Mucosa of descending colon (tissue), 3 donors: ENCODE results near the gene NUDCD3. TPM values are rescaled to one million over a fixed set of nuclear protein-coding genes. Genes with fewer than 3 reads are reported as not detected.
A peak's percentile ranks its signal among the peaks of the same experiment; 100 is the strongest.

Experiments used
- ATAC-seq: fragments of 200-7000 bp; cut with Tn5 transposase; one replicate; pipeline ENCODE4 v1.9.1; 2020; ENCODE audit warnings: mild to moderate bottlenecking, moderate library complexity
- DNase-seq, 3 donors: peaks; one replicate each; pipeline ENCODE4 v3.0.0-alpha.2; 2020
- H3K36me3 ChIP-seq: fragments of 200-600 bp; one replicate; pipeline ENCODE4 v1.8.0; 2021; ENCODE audit warnings: low read depth, mild to moderate bottlenecking
- H3K4me1 ChIP-seq: fragments of 200-600 bp; one replicate; pipeline ENCODE4 v1.8.0; 2021; ENCODE audit warnings: low read depth, mild to moderate bottlenecking
- H3K4me3 ChIP-seq: fragments of 200-600 bp; one replicate; pipeline ENCODE4 v1.8.0; 2021; ENCODE audit warnings: mild to moderate bottlenecking
- H3K9me3 ChIP-seq: fragments of 200-600 bp; one replicate; pipeline ENCODE4 v1.8.0; 2021; ENCODE audit warnings: mild to moderate bottlenecking
- CTCF ChIP-seq: fragments of 200-600 bp; IDR thresholded peaks from one replicate; pipeline ENCODE4 v1.8.0; 2022; ENCODE audit warnings: antibody characterized with exemption, mild to moderate bottlenecking
- intact Hi-C, 2 donors: fragments of 100-400 bp; cut with DNase I in 1 of 2; cut with micrococcal nuclease in 1 of 2; formaldehyde crosslinking; loops; one replicate each; pipeline versions ENCODE4 v1.11.0 to v1.11.1; 2022; cut with DNase I, micrococcal nuclease
- total RNA-seq, 3 donors: library from RNA; stranded (reverse); fragmentation: NEBNext Ultra II Directional in 2 of 3; extraction: Animal tissue kit (Norgen Biotek cat#: 25700) in 2 of 3; gene quantifications; one replicate each; pipeline versions ENCODE4 v1.2.1 to v1.2.4, GENCODE V29; 2021 to 2023
- donor health status: DM: no; HTN: no; CAD: no; lungs with moderate emphysema.
- donor health status: DM: no; HTN: no; CAD: no.
- donor health status: DM: no; HTN: yes; CAD: no.

NUDCD3 gene
- total RNA-seq, 3 donors from 2014 or later = 66.3 to 108 (median 76.0) TPM

DNA sequence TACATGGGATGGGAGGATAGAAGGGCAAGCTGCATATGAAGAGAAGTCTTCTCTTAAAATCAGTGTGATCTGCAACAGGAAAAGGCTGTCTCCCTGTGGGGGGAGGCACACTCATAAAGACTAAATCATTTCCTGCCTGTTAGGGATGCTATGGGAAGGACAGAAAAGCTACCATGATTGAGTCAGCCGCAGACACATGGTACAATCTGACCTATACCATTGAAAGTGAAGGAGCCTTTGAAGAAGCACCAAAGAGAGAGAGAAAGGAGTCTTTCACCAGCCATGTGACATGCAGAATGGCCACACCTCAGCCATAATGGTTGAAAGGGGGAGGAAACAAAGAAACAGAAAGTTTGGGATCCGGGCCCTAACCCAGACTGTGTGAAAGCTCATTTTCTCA is 29.1 kb downstream of the NUDCD3 start:
- no peak for DNase-seq
- TF ChIP-seq CTCF = no peak

DNA sequence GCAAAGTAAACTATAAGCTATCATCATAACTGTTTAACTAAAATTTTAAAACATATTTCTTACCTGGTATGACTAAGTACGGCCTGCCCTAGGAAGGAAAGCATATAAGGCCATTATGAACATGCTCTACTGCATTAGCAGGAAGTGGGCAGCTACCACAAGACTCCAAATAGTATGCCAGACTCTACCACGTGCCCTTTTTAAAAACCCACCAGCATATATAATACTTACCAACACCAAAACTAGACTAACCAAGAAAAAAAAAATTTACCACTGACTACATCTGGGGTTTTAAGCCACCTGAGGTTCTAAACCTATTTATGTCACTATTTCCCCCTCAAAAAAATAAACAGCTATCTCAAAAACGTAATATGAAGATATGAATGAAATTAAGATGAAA is 30.1 kb downstream of the NUDCD3 start:
- H3K9me3 ChIP-seq = no peaks in the 10 kb centered on the region
- TF ChIP-seq CTCF = no peak
- H3K36me3 ChIP-seq = no peaks in the 10 kb centered on the region
- ATAC-seq = peak; percentile 85
- DNase-seq = peak in 1 of 3 donors; percentile 45
- H3K4me1 ChIP-seq = peaks cover 4% of the 10 kb centered on the region
- intact Hi-C loops = no loop called here
- no peak overlapping the region for H3K4me3 ChIP-seq

More for the DNA sequence above, 29.1 kb downstream of the NUDCD3 start:
- H3K36me3 ChIP-seq = no peaks in the 10 kb centered on the region
- ATAC-seq = no peak
- intact Hi-C loops = no loop called here
- H3K4me1 ChIP-seq = peaks cover 4% of the 10 kb centered on the region
- H3K9me3 ChIP-seq = no peaks in the 10 kb centered on the region
- no peak overlapping the region for H3K4me3 ChIP-seq

- TF ChIP-seq CTCF = no peak
- ATAC-seq (no peak), DNase-seq (no peak)
- no peak overlapping the region for H3K4me3 ChIP-seq
- intact Hi-C loops = no loop called here
- no peaks in the 10 kb centered on the region for H3K36me3 ChIP-seq
- no peaks in the 10 kb centered on the region for H3K9me3 ChIP-seq
- H3K4me1 ChIP-seq = no peaks in the 10 kb centered on the region
Measured at GRCh38 chr7:44455155-44455554, 35.3 kb downstream of the NUDCD3 start.

DNA sequence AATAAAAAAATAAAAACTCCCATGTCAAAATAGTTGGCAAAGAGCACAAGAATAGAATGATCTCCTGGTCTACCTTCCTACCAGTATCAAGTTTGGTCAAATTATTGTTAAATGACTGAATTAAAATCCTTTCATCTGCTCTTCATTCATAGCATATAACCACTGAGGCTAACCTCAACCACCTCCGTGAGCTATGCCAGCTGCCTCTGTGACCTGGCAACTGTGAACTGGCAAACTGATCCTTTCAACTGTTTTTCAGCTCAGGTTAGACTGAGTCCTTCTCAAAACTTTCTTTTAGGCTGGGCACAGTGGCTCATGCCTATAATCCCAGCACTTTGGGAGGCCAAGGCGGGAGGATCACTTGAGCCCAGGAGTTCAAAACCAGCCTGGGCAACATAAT is 36.1 kb downstream of the NUDCD3 start:
- no peak for ATAC-seq
- H3K4me1 ChIP-seq = no peaks in the 10 kb centered on the region
- DNase-seq = no peak
- no peak overlapping the region for H3K4me3 ChIP-seq
- no peak for TF ChIP-seq CTCF
- no peaks in the 10 kb centered on the region for H3K9me3 ChIP-seq
- no peaks in the 10 kb centered on the region for H3K36me3 ChIP-seq
- intact Hi-C loops = no loop called here

DNA sequence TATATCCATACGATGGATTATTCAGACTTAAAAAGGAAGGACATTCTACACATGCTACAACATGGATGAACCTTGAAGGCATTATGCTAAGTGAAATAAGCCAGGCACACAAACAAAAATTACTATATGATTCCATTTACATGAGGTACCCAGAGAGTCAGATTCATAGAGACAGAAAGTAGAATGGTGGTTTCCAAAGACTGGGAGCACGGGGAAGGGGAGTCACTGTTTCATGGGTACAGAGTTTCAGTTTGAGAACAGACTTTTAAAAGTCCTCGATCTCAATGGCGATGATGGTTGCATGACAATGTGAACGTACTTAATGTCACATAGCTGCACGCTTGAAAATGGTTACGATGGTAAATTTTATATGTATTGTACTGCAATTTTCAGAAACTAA is 39.3 kb downstream of the NUDCD3 start:
- TF ChIP-seq CTCF = no peak
- no peaks in the 10 kb centered on the region for H3K4me1 ChIP-seq
- ATAC-seq (no peak), DNase-seq (no peak)
- no peak overlapping the region for H3K4me3 ChIP-seq
- no peaks in the 10 kb centered on the region for H3K9me3 ChIP-seq
- H3K36me3 ChIP-seq = no peaks in the 10 kb centered on the region
- intact Hi-C loops = no loop called here

DNA sequence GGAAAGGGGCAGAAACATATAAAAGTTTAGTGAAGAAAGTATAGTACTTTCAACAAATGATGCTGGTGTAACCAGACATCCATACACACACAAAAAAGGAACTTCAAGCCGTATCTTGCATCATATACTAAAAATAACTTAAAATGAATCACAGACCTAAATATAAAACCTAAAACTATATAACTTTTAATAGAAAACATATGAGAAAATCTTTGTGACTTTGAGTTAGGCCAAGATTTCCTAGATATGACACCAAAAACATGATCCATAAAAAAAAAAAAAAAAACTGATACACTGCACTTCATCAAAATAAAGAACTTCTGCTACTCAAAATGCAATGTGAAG is 40.9 kb downstream of the NUDCD3 start:
- no peak for DNase-seq

More for the DNA sequence above, 40.9 kb downstream of the NUDCD3 start:
- ATAC-seq = no peak
- Histone ChIP-seq H3K4me1 (no peaks in the 10 kb centered on the region), H3K4me3 (no peak overlapping the region), H3K36me3 (no peaks in the 10 kb centered on the region), H3K9me3 (no peaks in the 10 kb centered on the region)
- intact Hi-C loops = no loop called here
- no peak for TF ChIP-seq CTCF
